NCI-H748 (cell line): Measurements from ENCODE around the gene MDN1.
"Not testable (repeated sequence)": the region's sequence is repeated elsewhere in the genome, so short reads cannot be mapped to it uniquely, and the experiment has no call there.

ENCODE experiments used
- DNase-seq: peaks from one replicate; lab custom pipeline; 2025; ENCODE audit not compliant: unreplicated experiment; lab: John Stamatoyannopoulos, UW

Gene MDN1

GRCh38 chr6:89660981-89661380 is 158.6 kb downstream of the MDN1 start:
- DNase-seq, result no peak

GRCh38 chr6:89657445-89658158 is 162.0 kb downstream of the MDN1 start:
- DNase-seq, result no peak

GRCh38 chr6:89655122-89655521 is 164.5 kb downstream of the MDN1 start:
- no peak for DNase-seq

GRCh38 chr6:89650579-89650978 is 169.0 kb downstream of the MDN1 start:
- DNase-seq, result no peak

GRCh38 chr6:89649682-89650081 is 169.9 kb downstream of the MDN1 start:
- DNase-seq, result no peak

GRCh38 chr6:89644864-89645263 is 174.7 kb downstream of the MDN1 start:
- DNase-seq, result no peak

GRCh38 chr6:89643406-89643805 is 176.2 kb downstream of the MDN1 start:
- no peak for DNase-seq

- no peak for DNase-seq
Measured at GRCh38 chr6:89642956-89643355, 176.6 kb downstream of the MDN1 start.

GRCh38 chr6:89641581-89641980 is 178.0 kb downstream of the MDN1 start:
- DNase-seq, result not testable (repeated sequence)

GRCh38 chr6:89640804-89641203 is 178.8 kb downstream of the MDN1 start:
- no peak for DNase-seq

GRCh38 chr6:89638320-89639195 is 181.0 kb downstream of the MDN1 start, which contains the start of gene LYRM2:
Gene LYRM2, minus strand, starts transcription at chr6:89638747. Its CDS starts 31 bp downstream, at chr6:89638716.
- DNase-seq, result peak; percentile 96

- peak; percentile 42 for DNase-seq
Measured at GRCh38 chr6:89637960-89638319, 181.7 kb downstream of the MDN1 start.

- DNase-seq, result not testable (repeated sequence)
Measured at GRCh38 chr6:89636412-89636811, 183.2 kb downstream of the MDN1 start.

GRCh38 chr6:89630488-89630887 is 189.1 kb downstream of the MDN1 start:
- no peak for DNase-seq

- no peak for DNase-seq
Measured at GRCh38 chr6:89623749-89624148, 195.8 kb downstream of the MDN1 start.

GRCh38 chr6:89619567-89619966 is 200.0 kb downstream of the MDN1 start:
- no peak for DNase-seq

- DNase-seq, result no peak
Measured at GRCh38 chr6:89618026-89618425, 201.6 kb downstream of the MDN1 start.

GRCh38 chr6:89616531-89616930 is 203.1 kb downstream of the MDN1 start:
- DNase-seq, result no peak

GRCh38 chr6:89615882-89616281 is 203.7 kb downstream of the MDN1 start:
- DNase-seq, result no peak

GRCh38 chr6:89613790-89614189 is 205.8 kb downstream of the MDN1 start:
- DNase-seq, result no peak

- DNase-seq, result no peak
Measured at GRCh38 chr6:89612121-89612520, 207.5 kb downstream of the MDN1 start.

- DNase-seq, result no peak
Measured at GRCh38 chr6:89611666-89612065, 207.9 kb downstream of the MDN1 start.
